ENCODE results near the gene CACNB1. TPM values are rescaled to one million over a fixed set of nuclear protein-coding genes. Genes with fewer than 3 reads are reported as not detected.

CACNB1 gene
- total RNA-seq, 1 donor, result 5.8 TPM

DNA sequence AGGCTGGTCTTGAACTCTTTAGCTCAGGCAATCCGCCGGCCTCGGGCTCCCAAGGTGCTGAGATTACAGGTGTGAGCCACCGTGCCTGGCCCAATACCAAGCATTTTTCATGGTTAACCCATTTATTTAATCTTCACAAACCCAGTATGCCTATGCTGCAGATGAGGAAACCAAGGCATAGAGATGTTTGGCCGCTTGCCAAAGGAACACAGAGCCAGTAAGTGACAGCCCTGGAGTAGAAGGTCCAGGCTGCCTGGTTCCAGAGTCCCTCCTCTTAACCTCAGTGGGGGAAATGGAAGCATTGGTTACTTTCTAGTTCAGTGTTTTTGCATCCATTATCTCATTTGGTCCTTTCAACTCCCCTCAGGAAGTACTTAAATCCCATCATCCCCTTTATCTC is 16.2 kb downstream of the CACNB1 start:
- Histone ChIP-seq H3K36me3 (ENCODE audit: insufficient read depth, low read length) (peaks cover 39% of the 10 kb centered on the region), H2AFZ (ENCODE audit: low read length) (no peak overlapping the region)

DNA sequence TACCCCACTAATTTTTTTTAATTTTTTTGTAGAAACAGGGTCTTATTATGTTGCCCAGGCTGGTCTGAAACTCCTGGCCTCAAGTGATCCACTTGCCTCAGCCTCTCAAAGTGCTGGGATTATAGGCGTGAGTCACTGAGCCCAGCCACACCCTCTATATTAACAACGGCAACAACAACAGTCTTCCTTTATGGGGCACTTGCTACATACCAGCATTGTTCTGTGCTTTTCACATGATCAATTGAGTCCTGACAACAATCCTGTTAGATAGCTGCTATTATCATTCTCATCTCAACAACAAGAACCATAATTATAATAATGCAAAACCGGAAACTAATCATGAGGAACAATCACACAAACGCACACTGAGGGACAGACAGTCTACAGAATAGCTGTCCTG is 18.9 kb downstream of the CACNB1 start:
- H3K4me3 ChIP-seq (ENCODE audit: insufficient read depth, low read length), result no peak overlapping the region
- H3K9me3 ChIP-seq (ENCODE audit: low read depth, low read length), result no peaks in the 10 kb centered on the region
- H4K20me1 ChIP-seq (ENCODE audit: insufficient read depth, low read length), result peaks cover 18% of the 10 kb centered on the region
- H3K79me2 ChIP-seq (ENCODE audit: insufficient read depth, low read length), result no peaks in the 10 kb centered on the region
- no peak overlapping the region for H3K4me2 ChIP-seq (ENCODE audit: insufficient read depth, low read length)
- H3K4me1 ChIP-seq (ENCODE audit: insufficient read depth, low read length), result peaks cover 6% of the 10 kb centered on the region
- H3K36me3 ChIP-seq (ENCODE audit: insufficient read depth, low read length), result peaks cover 42% of the 10 kb centered on the region
- H3K27ac ChIP-seq (ENCODE audit: low read depth, low read length), result no peak overlapping the region
- TF ChIP-seq, protein P1, sequence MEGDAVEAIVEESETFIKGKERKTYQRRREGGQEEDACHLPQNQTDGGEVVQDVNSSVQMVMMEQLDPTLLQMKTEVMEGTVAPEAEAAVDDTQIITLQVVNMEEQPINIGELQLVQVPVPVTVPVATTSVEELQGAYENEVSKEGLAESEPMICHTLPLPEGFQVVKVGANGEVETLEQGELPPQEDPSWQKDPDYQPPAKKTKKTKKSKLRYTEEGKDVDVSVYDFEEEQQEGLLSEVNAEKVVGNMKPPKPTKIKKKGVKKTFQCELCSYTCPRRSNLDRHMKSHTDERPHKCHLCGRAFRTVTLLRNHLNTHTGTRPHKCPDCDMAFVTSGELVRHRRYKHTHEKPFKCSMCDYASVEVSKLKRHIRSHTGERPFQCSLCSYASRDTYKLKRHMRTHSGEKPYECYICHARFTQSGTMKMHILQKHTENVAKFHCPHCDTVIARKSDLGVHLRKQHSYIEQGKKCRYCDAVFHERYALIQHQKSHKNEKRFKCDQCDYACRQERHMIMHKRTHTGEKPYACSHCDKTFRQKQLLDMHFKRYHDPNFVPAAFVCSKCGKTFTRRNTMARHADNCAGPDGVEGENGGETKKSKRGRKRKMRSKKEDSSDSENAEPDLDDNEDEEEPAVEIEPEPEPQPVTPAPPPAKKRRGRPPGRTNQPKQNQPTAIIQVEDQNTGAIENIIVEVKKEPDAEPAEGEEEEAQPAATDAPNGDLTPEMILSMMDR (IDR thresholded peaks at IDR 0.05; ENCODE audit: extremely low read depth, low read depth, low read length), result no peak
- H2AFZ ChIP-seq (ENCODE audit: low read length), result no peak overlapping the region
- no peaks in the 10 kb centered on the region for H3K27me3 ChIP-seq (ENCODE audit: insufficient read depth, low read length)
- DNase-seq (ENCODE audit: insufficient read length, low spot score, missing footprints), result peak; percentile 88

More for the DNA sequence above, 16.2 kb downstream of the CACNB1 start:
- H4K20me1 ChIP-seq (ENCODE audit: insufficient read depth, low read length), result peaks cover 10% of the 10 kb centered on the region
- no peak overlapping the region for H3K27ac ChIP-seq (ENCODE audit: low read depth, low read length)
- no peaks in the 10 kb centered on the region for H3K9me3 ChIP-seq (ENCODE audit: low read depth, low read length)
- no peak overlapping the region for H3K4me2 ChIP-seq (ENCODE audit: insufficient read depth, low read length)
- peak; percentile 37 for DNase-seq (ENCODE audit: insufficient read length, low spot score, missing footprints)
- TF ChIP-seq, protein P1 (IDR thresholded peaks at IDR 0.05; ENCODE audit: extremely low read depth, low read depth, low read length), result no peak
- H3K79me2 ChIP-seq (ENCODE audit: insufficient read depth, low read length), result no peaks in the 10 kb centered on the region
- H3K27me3 ChIP-seq (ENCODE audit: insufficient read depth, low read length), result no peaks in the 10 kb centered on the region
- H3K4me3 ChIP-seq (ENCODE audit: insufficient read depth, low read length), result no peak overlapping the region
- H3K4me1 ChIP-seq (ENCODE audit: insufficient read depth, low read length), result peaks cover 6% of the 10 kb centered on the region

DNA sequence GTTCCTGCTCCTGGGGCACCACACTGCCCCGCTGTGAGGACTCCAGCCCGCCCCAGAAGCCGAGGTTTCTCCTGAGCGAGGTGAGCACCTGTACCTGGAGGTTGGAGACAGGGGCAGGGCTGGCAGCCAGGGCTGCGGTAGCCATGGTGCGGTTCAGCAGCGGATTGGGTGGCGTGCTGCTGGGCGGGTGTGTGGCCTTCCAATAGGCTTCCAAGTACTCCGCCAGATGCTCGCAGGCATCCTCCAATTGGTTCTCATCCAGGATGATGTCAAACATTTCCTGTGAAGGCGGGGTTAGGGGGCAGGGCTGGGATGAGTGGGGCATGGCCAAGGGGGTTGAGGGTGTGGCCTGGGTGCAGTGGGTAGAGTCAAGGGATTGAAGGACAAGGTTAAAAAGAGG is 20.2 kb downstream of the CACNB1 start:
- no peaks in the 10 kb centered on the region for H3K27me3 ChIP-seq (ENCODE audit: insufficient read depth, low read length)
- peaks cover 33% of the 10 kb centered on the region for H3K36me3 ChIP-seq (ENCODE audit: insufficient read depth, low read length)
- H3K4me3 ChIP-seq (ENCODE audit: insufficient read depth, low read length), result no peak overlapping the region
- H2AFZ ChIP-seq (ENCODE audit: low read length), result no peak overlapping the region
- H4K20me1 ChIP-seq (ENCODE audit: insufficient read depth, low read length), result peaks cover 18% of the 10 kb centered on the region
- H3K4me2 ChIP-seq (ENCODE audit: insufficient read depth, low read length), result no peak overlapping the region
- no peaks in the 10 kb centered on the region for H3K9me3 ChIP-seq (ENCODE audit: low read depth, low read length)
- TF ChIP-seq, protein P1 (IDR thresholded peaks at IDR 0.05; ENCODE audit: extremely low read depth, low read depth, low read length), result no peak
- peak; percentile 54 for DNase-seq (ENCODE audit: insufficient read length, low spot score, missing footprints)
- no peak overlapping the region for H3K27ac ChIP-seq (ENCODE audit: low read depth, low read length)
- H3K79me2 ChIP-seq (ENCODE audit: insufficient read depth, low read length), result no peaks in the 10 kb centered on the region
- H3K4me1 ChIP-seq (ENCODE audit: insufficient read depth, low read length), result peaks cover 6% of the 10 kb centered on the region

DNA sequence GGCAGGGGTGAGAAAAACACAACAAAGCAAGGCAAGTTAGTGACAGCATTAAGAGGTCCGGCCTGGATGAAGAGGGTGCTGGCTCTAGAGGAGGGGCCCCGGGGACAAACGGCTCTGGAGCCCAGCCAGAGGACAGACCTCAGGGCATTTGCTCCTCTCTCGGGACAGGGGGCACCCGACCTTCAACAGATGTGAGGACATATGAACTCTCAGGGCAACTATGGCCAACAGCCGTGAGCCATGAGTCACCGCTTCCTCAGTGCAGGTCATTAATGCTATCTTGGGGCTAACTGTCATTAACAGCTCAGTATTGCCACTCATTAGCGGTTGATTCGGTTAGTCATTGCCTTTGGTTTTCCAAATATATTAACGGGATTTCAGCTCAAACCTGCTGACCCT is 21.8 kb downstream of the CACNB1 start:
- Histone ChIP-seq H3K27me3 (ENCODE audit: insufficient read depth, low read length) (no peaks in the 10 kb centered on the region), H2AFZ (ENCODE audit: low read length) (no peak overlapping the region), H3K79me2 (ENCODE audit: insufficient read depth, low read length) (no peaks in the 10 kb centered on the region), H3K27ac (ENCODE audit: low read depth, low read length) (no peak overlapping the region), H3K9me3 (ENCODE audit: low read depth, low read length) (no peaks in the 10 kb centered on the region), H3K36me3 (ENCODE audit: insufficient read depth, low read length) (peaks cover 31% of the 10 kb centered on the region), H3K4me1 (ENCODE audit: insufficient read depth, low read length) (peaks cover 6% of the 10 kb centered on the region), H3K4me2 (ENCODE audit: insufficient read depth, low read length) (no peak overlapping the region), H3K4me3 (ENCODE audit: insufficient read depth, low read length) (no peak overlapping the region), H4K20me1 (ENCODE audit: insufficient read depth, low read length) (peaks cover 18% of the 10 kb centered on the region)
- peak; percentile 52 for DNase-seq (ENCODE audit: insufficient read length, low spot score, missing footprints)
- TF ChIP-seq, protein P1 (IDR thresholded peaks at IDR 0.05; ENCODE audit: extremely low read depth, low read depth, low read length), result no peak

Measured in osteoblast (primary cell).